ENCODE measurements around the gene GPC6.

The GPC6 gene

GRCh38 chr13:93235258-93236015, 8.8 kb downstream of the GPC6 start:
- H3K27me3 Mint-ChIP-seq, result no peaks in the 10 kb centered on the region
- no peaks in the 10 kb centered on the region for H3K36me3 Mint-ChIP-seq (ENCODE audit: insufficient read depth)
- peaks cover 30% of the 10 kb centered on the region for H3K9me3 Mint-ChIP-seq
- no peak overlapping the region for H3K27ac Mint-ChIP-seq (ENCODE audit: low read depth)
- H3K4me3 Mint-ChIP-seq, result no peak overlapping the region
- ATAC-seq (replicated peaks; ENCODE audit: extremely low read depth, poor library complexity, severe bottlenecking) (no peak), DNase-seq (ENCODE audit: low spot score in 2 of 2) (no peak)
- no peaks in the 10 kb centered on the region for H3K4me1 Mint-ChIP-seq

GRCh38 chr13:93238711-93239110, 12.1 kb downstream of the GPC6 start:
- no peaks in the 10 kb centered on the region for H3K36me3 Mint-ChIP-seq (ENCODE audit: insufficient read depth)
- H3K4me3 Mint-ChIP-seq, result no peak overlapping the region
- no peak for ATAC-seq (replicated peaks; ENCODE audit: extremely low read depth, poor library complexity, severe bottlenecking)
- H3K27me3 Mint-ChIP-seq, result peaks cover 7% of the 10 kb centered on the region
- H3K9me3 Mint-ChIP-seq, result peaks cover 48% of the 10 kb centered on the region
- no peak overlapping the region for H3K27ac Mint-ChIP-seq (ENCODE audit: low read depth)
- no peaks in the 10 kb centered on the region for H3K4me1 Mint-ChIP-seq
- DNase-seq (ENCODE audit: low spot score in 2 of 2), result no peak

DNA sequence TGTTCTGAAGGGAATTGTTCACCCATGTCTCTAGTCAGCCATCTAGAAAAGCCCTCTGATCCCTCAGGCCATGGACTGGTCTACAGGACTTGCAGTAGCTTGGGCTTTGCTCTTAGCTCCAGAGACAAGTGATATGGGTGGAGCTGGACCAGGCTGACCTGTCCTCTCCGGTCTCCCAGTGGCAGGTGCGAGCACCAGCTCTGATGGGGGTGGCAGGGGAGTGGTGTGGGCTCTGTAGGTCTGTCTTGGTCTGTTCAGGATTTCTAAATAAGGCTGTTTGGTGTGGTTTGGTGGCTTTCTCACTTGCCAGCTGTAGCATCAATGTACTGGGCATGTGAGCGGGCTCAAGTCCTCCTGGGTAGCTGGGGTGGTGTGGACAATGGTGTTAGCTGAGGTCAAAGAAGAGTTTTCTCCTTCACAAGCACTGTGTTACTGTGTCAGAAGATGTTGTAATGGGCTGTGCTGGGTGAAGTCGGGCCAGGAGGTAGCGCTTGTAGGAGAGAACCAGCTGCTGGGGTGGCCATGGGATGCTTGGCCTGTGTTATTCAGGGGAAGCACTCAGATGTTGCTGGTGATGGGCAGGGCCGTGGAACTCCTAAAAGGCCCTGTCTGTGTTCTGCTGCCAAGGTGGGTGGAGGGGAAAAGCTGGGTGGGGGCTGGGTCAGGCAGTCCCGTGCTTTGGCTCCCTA, 16.9 kb downstream of the GPC6 start:
- no peak for ATAC-seq (replicated peaks; ENCODE audit: extremely low read depth, poor library complexity, severe bottlenecking)
- H3K4me3 Mint-ChIP-seq, result no peak overlapping the region
- H3K9me3 Mint-ChIP-seq, result peaks cover 40% of the 10 kb centered on the region
- peaks cover 18% of the 10 kb centered on the region for H3K27me3 Mint-ChIP-seq
- H3K4me1 Mint-ChIP-seq, result no peaks in the 10 kb centered on the region
- H3K36me3 Mint-ChIP-seq (ENCODE audit: insufficient read depth), result peaks cover 3% of the 10 kb centered on the region
- no peak for DNase-seq (ENCODE audit: low spot score in 2 of 2)
- no peak overlapping the region for H3K27ac Mint-ChIP-seq (ENCODE audit: low read depth)

DNA sequence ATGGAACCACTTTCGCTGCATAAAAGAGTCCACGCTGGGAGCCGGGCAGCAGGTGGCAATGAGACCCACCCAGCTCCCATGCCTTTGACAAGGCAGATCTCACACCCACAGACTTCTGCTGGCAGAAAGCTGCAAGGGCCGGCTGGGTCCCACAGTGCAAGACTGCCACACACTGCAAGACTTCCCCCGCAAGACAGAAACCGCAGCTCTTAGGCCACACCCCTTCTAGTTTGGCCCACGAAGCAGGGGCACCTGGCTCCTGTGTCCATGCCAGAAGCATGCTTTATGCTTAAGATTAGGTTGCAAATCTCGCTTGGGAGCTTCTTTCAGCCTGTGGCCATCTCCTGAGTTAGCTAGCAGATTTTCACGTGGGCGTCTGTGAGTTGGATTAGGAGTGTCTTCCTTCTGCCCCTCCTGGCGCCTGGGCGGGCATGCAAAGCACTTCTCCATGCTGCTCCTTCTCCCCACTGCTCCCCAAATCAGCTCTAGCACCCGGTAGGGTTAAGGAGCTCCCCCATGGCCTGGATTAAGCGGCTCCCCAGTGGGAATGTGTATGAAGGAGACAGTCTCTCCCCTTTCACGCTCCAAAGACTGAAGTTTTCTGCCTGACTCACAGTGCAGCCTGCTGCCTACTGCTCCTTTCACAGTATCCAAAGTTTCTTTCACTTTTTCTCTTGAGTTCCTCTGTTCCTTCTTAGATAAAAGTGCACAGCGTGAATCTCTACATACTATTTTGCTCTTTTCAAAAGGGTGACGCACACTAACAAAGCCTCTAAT, 17.7 kb downstream of the GPC6 start:
- H3K9me3 Mint-ChIP-seq, result peaks cover 32% of the 10 kb centered on the region
- ATAC-seq (replicated peaks; ENCODE audit: extremely low read depth, poor library complexity, severe bottlenecking) (no peak), DNase-seq (ENCODE audit: low spot score in 2 of 2) (no peak)
- no peak overlapping the region for H3K4me3 Mint-ChIP-seq
- no peak overlapping the region for H3K27ac Mint-ChIP-seq (ENCODE audit: low read depth)
- H3K4me1 Mint-ChIP-seq, result no peaks in the 10 kb centered on the region
- H3K36me3 Mint-ChIP-seq (ENCODE audit: insufficient read depth), result peaks cover 3% of the 10 kb centered on the region
- H3K27me3 Mint-ChIP-seq, result peaks cover 18% of the 10 kb centered on the region

DNA sequence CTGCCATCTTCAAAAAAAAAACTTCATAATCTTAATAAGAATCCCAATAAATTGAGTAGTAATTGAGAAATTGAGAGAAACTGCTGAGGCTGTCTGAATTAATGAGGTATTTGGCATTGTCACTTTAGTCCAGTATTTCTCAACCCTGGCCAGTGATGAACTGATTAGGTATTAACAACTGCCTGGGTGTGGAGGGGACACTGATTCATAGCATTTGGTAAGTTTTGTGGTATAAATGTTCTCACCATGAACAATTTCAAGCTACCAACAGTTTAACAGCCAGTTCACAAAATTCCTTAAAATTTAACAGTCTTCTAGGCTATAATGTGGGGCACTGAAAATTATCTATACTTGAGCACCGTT, 18.3 kb downstream of the GPC6 start:
- ATAC-seq (replicated peaks; ENCODE audit: extremely low read depth, poor library complexity, severe bottlenecking), result no peak
- Mint-ChIP-seq H3K27ac (ENCODE audit: low read depth) (no peak overlapping the region), H3K36me3 (ENCODE audit: insufficient read depth) (peaks cover 3% of the 10 kb centered on the region), H3K4me1 (no peaks in the 10 kb centered on the region), H3K27me3 (peaks cover 18% of the 10 kb centered on the region), H3K9me3 (peaks cover 29% of the 10 kb centered on the region), H3K4me3 (no peak overlapping the region)
- no peak for DNase-seq (ENCODE audit: low spot score in 2 of 2)

- Mint-ChIP-seq H3K36me3 (ENCODE audit: insufficient read depth) (peaks cover 3% of the 10 kb centered on the region), H3K27ac (ENCODE audit: low read depth) (no peak overlapping the region), H3K9me3 (peaks cover 22% of the 10 kb centered on the region), H3K4me1 (no peaks in the 10 kb centered on the region), H3K4me3 (no peak overlapping the region), H3K27me3 (peaks cover 18% of the 10 kb centered on the region)
- no peak for DNase-seq (ENCODE audit: low spot score in 2 of 2)
- no peak for ATAC-seq (replicated peaks; ENCODE audit: extremely low read depth, poor library complexity, severe bottlenecking)
These were observed 19.5 kb downstream of the GPC6 start for GRCh38 chr13:93246069-93246468.

GRCh38 chr13:93248627-93249047, 22.0 kb downstream of the GPC6 start:
- ATAC-seq (replicated peaks; ENCODE audit: extremely low read depth, poor library complexity, severe bottlenecking), result no peak
- no peaks in the 10 kb centered on the region for H3K4me1 Mint-ChIP-seq
- H3K4me3 Mint-ChIP-seq, result no peak overlapping the region
- H3K9me3 Mint-ChIP-seq, result peaks cover 6% of the 10 kb centered on the region
- no peak for DNase-seq (ENCODE audit: low spot score in 2 of 2)
- H3K27me3 Mint-ChIP-seq, result peaks cover 11% of the 10 kb centered on the region
- H3K36me3 Mint-ChIP-seq (ENCODE audit: insufficient read depth), result peaks cover 3% of the 10 kb centered on the region
- H3K27ac Mint-ChIP-seq (ENCODE audit: low read depth), result no peak overlapping the region

DNA sequence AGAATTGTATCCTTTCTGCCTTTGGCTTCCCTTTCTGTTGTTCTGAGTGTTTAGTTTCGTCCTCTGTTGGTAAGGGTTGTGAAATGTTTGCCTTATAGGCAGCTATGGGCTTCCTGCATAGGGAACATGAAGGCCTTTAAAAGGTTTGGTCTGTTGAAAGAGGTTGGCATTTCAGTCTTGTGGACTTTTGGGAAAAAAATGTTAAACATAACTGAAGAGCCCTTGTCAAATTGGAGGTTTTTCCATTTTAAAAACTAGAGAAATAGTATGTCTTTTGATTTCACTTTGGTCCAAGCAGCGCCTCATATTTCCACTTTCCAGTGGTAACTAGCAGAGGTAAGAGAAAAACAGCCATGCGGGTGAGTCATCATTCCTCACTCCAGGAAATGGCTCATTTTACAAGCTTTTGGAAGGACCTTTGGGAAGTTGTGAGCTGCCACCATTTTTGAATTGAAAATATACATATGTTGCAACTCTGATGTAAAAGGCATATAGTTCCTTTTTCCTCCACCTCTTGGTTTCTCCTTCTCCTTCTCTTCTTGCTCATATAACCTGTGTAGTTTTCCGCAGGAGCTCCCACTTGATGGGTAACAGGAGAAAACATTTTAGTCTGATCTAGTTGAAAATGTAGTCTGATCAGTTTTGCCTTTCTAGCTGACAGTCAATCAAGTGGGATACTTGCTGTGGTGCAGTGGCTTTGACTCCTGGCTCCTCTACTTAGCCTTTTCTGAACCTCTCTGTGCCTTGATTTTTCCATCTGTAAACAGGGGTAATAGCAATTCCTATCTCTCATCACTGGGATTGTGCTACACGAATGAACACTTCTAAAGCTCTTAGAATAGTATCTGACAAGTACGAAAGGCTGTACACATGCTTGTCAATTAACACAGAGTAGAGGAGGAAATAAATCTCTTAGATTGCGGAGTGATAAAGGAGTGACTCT, 23.0 kb downstream of the GPC6 start:
- DNase-seq (ENCODE audit: low spot score in 2 of 2) (no peak), ATAC-seq (replicated peaks; ENCODE audit: extremely low read depth, poor library complexity, severe bottlenecking) (no peak)
- no peak overlapping the region for H3K4me3 Mint-ChIP-seq
- peaks cover 6% of the 10 kb centered on the region for H3K27me3 Mint-ChIP-seq
- H3K27ac Mint-ChIP-seq (ENCODE audit: low read depth), result no peak overlapping the region
- H3K9me3 Mint-ChIP-seq, result peaks cover 6% of the 10 kb centered on the region
- H3K36me3 Mint-ChIP-seq (ENCODE audit: insufficient read depth), result peaks cover under 1% of the 10 kb centered on the region
- no peaks in the 10 kb centered on the region for H3K4me1 Mint-ChIP-seq

- Mint-ChIP-seq H3K27ac (ENCODE audit: low read depth) (no peak overlapping the region), H3K4me1 (no peaks in the 10 kb centered on the region), H3K27me3 (no peaks in the 10 kb centered on the region), H3K9me3 (peaks cover 8% of the 10 kb centered on the region), H3K4me3 (no peak overlapping the region), H3K36me3 (ENCODE audit: insufficient read depth) (no peaks in the 10 kb centered on the region)
- DNase-seq (ENCODE audit: low spot score in 2 of 2) (no peak), ATAC-seq (replicated peaks; ENCODE audit: extremely low read depth, poor library complexity, severe bottlenecking) (no peak)
These were observed 28.2 kb downstream of the GPC6 start for GRCh38 chr13:93254775-93255174.

DNA sequence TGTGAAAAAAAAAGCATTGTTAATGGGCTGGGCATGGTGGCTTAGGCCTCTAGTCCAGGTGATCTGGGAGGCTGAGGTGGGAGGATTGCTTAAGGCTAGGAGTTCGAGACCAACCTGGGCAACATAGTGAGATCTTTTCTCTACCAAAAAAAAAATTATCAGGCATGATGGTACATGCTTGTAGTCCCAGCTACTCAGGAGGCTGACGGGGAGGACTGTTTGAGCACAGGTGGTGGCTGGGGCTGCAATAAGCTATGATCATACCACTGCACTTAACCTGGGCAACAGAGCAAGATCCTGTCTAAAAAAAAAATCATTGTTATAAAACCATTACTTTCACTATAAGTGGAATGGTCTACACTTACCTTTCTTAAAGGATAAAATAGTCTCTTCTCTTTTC, 30.4 kb downstream of the GPC6 start:
- DNase-seq (ENCODE audit: low spot score in 2 of 2) (no peak), ATAC-seq (replicated peaks; ENCODE audit: extremely low read depth, poor library complexity, severe bottlenecking) (no peak)
- Mint-ChIP-seq H3K4me1 (no peaks in the 10 kb centered on the region), H3K4me3 (no peak overlapping the region), H3K27me3 (no peaks in the 10 kb centered on the region), H3K36me3 (ENCODE audit: insufficient read depth) (no peaks in the 10 kb centered on the region), H3K27ac (ENCODE audit: low read depth) (no peak overlapping the region), H3K9me3 (peaks cover 8% of the 10 kb centered on the region)

GRCh38 chr13:93259527-93260080, 33.0 kb downstream of the GPC6 start:
- Mint-ChIP-seq H3K4me3 (no peak overlapping the region), H3K27ac (ENCODE audit: low read depth) (no peak overlapping the region), H3K9me3 (peaks cover 8% of the 10 kb centered on the region), H3K36me3 (ENCODE audit: insufficient read depth) (no peaks in the 10 kb centered on the region), H3K27me3 (no peaks in the 10 kb centered on the region), H3K4me1 (no peaks in the 10 kb centered on the region)
- ATAC-seq (replicated peaks; ENCODE audit: extremely low read depth, poor library complexity, severe bottlenecking) (no peak), DNase-seq (ENCODE audit: low spot score in 2 of 2) (no peak)

DNA sequence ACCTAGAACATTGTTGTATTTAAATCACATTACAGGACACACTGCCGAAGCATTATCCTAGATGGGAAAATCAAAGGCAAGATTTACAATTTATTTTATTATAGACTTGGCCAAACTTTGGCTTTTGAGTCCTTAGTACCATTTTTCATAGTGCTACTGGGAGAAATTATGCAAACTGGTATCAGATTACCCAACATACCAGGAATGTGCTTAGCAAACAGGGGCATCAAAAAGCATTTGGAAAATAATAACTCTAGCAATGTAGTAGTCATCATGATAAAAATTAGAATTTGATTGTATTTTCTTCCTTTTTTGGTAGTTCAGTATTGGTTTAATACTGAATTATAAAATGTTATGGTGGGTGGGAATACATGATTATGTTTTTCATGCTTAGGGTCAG, 34.0 kb downstream of the GPC6 start:
- Mint-ChIP-seq H3K4me3 (no peak overlapping the region), H3K36me3 (ENCODE audit: insufficient read depth) (no peaks in the 10 kb centered on the region), H3K27ac (ENCODE audit: low read depth) (no peak overlapping the region), H3K9me3 (peaks cover 8% of the 10 kb centered on the region), H3K4me1 (no peaks in the 10 kb centered on the region), H3K27me3 (no peaks in the 10 kb centered on the region)
- ATAC-seq (replicated peaks; ENCODE audit: extremely low read depth, poor library complexity, severe bottlenecking) (no peak), DNase-seq (ENCODE audit: low spot score in 2 of 2) (no peak)

Measured in central memory CD8-positive, alpha-beta T cell (primary cell).